GM12874 (cell line): ENCODE results near the gene TMEM132E.

Experiments
- CTCF ChIP-seq: IDR thresholded peaks from 2 replicates; pipeline ENCODE4 v1.5.1; 2011; ENCODE audit warnings: low read depth, mild to moderate bottlenecking, control low read depth, low read length, moderate library complexity; ENCODE audit not compliant: insufficient read depth

Gene TMEM132E

GRCh38 chr17:34680151-34680550, 100.8 kb downstream of the TMEM132E start:
- no peak for TF ChIP-seq CTCF

GRCh38 chr17:34682305-34682704, 102.9 kb downstream of the TMEM132E start:
- TF ChIP-seq CTCF = no peak

GRCh38 chr17:34683390-34683789, 104.0 kb downstream of the TMEM132E start:
- no peak for TF ChIP-seq CTCF
